ENCODE results near the gene SMIM45.

Gene SMIM45

DNA sequence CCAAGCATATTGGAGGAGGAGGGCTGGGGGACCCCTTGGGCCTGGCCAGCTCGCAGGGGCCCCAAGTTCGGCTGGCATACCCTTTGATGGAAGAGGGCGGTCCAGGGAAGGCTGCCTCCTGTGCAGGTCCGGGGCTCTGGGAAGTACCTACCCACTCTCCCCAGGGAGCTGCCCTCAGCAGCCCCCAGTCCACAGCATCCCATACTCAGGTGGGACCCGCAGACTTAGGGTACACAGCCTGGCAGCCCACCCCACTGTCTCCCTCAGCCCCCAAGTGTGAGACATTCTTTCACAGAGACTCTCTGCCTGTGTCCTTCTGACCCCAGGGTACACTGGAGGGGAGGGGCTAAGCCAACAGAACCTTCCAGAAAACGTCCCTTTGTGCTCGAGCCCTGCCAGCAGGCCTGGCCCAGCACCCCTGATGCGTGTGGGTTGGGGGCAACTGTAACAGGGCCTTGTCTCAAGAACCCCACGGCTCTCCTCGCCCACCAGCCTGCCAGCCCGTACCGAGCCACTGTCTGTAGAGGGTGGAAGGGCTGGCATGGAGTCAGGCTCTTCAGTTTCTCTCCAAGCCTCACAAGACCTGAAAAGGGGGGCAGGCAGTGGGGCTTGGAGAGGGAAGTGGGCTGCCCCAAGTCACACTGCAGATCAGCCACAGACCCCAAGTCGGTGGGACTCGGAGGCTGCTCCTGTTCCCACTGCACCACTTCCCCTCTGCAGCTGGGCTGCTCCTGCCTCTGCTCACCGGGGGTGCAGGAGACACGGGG, 18.4 kb upstream of the SMIM45 start:
- no peak for TF ChIP-seq ZFX (IDR thresholded peaks at IDR 0.05; ENCODE audit: borderline replicate concordance)
- TF ChIP-seq, protein P1, sequence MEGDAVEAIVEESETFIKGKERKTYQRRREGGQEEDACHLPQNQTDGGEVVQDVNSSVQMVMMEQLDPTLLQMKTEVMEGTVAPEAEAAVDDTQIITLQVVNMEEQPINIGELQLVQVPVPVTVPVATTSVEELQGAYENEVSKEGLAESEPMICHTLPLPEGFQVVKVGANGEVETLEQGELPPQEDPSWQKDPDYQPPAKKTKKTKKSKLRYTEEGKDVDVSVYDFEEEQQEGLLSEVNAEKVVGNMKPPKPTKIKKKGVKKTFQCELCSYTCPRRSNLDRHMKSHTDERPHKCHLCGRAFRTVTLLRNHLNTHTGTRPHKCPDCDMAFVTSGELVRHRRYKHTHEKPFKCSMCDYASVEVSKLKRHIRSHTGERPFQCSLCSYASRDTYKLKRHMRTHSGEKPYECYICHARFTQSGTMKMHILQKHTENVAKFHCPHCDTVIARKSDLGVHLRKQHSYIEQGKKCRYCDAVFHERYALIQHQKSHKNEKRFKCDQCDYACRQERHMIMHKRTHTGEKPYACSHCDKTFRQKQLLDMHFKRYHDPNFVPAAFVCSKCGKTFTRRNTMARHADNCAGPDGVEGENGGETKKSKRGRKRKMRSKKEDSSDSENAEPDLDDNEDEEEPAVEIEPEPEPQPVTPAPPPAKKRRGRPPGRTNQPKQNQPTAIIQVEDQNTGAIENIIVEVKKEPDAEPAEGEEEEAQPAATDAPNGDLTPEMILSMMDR (IDR thresholded peaks at IDR 0.05): no peak
- H3K27ac ChIP-seq: no peak overlapping the region

DNA sequence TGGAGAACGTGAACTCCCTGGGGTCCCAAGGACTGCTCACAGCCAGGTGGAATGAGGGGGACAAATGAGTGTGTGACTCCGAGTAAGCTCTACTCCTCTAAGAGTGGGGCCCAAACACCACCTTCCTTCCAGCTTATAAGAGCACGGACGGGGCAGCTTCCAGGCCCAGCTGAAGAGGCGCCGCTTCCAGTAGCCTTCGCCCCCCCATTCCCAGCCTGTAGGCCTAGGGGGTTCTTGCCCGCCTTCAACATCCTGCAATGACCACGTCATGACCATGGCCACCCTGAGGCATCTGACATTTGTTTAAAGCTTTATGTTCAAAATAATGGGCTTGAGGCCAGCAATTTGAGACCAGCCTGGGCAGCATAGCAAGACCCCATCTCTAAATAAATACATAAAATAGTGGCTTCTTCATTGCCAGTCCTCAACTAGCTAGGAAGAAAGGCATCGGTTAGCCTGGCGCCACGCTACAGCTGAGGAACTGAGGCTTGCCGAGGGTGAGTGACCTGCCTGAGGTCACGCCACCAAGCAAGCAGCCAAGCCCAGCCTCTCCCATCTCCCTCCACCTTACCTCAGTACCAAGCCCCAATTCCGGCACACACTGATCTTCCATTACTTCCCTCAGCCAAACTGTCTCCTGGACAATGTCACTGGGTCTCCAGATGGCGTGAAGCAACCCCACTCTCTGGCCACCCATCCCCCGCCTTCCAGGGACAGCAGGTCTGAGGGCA, 17.5 kb upstream of the SMIM45 start:
- no peak overlapping the region for H3K27ac ChIP-seq
- TF ChIP-seq ZFX (IDR thresholded peaks at IDR 0.05; ENCODE audit: borderline replicate concordance): no peak
- TF ChIP-seq, protein P1 (IDR thresholded peaks at IDR 0.05): no peak

DNA sequence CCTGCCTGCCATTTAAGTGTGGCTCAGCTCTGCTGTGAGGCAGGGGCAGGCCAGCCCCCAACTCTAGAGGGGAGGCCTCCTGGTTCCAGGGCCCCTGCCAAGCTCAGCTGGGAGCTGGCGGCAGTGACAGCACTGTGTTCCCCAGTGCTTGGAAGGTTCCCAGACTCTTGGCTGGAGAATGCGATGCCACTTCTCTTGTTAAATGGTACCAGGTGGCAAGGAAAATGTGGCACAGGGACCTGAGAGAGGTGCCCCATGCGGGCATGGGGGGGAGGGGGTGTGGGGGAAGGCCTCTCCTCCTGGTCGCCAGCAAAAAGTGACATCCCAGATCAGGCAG, 17.0 kb upstream of the SMIM45 start:
- H3K27ac ChIP-seq: no peak overlapping the region
- TF ChIP-seq, protein P1 (IDR thresholded peaks at IDR 0.05): no peak
- no peak for TF ChIP-seq ZFX (IDR thresholded peaks at IDR 0.05; ENCODE audit: borderline replicate concordance)

DNA sequence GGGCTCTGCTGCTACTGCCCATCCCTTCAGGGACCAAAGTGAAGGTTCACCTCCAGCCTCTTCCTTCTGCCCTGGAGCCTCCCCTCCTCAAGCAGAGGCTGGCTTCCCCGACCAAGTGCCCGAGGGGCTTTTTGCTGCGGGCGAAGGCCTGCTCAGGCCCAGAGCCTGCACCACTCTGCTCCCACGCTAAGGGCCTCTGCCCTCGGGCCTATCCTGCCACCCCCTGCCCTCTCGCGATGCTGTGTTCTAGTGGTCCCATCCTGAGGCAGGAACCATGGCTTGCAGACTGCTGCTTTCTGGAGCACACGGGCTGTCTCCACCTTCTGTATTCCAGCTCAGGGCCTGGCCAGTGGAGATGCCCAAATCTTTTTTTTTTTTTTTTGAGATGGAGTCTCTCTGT, 16.4 kb upstream of the SMIM45 start:
- H3K27ac ChIP-seq: no peak overlapping the region
- TF ChIP-seq ZFX (IDR thresholded peaks at IDR 0.05; ENCODE audit: borderline replicate concordance): no peak
- TF ChIP-seq, protein P1 (IDR thresholded peaks at IDR 0.05): no peak

DNA sequence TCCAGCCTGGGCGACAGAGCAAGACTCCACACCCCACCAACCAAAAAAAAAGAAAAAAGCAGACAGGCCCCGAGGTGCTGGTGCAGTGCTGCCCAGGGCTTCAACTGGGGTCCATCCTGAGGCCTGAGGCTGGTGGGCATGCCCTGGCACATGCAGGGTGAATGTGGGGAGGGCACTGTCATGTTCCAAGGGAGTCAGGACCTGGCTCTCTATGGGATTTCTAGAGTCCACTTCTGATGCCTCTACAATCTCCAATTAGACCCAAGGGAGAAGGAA, 15.1 kb upstream of the SMIM45 start:
- TF ChIP-seq, protein P1 (IDR thresholded peaks at IDR 0.05): no peak
- no peak for TF ChIP-seq ZFX (IDR thresholded peaks at IDR 0.05; ENCODE audit: borderline replicate concordance)
- no peak overlapping the region for H3K27ac ChIP-seq

DNA sequence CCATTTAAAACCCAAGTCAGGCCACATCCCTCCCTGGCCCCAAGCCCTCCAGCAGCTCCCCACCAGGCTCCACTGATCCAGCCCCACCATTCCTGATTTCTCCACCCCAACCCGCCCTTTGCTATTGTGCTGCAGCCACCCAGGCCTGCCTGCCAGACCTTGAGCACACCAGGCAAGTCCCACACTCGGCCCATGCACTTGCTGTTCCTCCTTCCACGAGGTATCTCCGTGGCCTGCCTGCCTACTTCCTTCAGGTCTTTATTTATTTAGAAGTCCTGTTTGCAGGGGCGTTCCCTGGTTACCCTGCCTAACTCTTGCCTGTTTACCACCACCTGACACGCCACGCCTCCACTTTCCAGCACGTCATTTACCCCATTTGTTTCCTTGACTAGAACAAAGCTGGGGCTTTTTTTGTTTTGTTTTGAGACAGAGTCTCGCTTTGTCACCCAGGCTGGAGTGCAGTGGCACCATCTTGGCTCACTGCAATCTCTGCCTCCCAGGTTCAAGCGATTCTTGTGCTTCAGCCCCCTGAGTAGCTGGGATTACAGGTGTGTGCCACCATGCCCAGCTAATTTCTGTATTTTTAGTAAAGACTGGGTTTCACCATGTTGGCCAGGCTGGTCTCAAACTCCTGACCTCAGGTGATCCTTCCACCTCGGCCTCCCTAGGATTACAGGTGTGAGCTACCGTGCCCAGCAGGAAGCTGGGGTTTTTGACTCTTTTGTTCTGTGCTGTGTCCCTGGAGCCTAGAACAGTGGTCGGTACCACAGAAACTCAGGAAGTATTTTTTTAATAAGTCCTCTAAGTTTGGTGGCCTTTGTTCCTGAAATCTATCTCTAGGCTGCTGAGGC, 11.7 kb upstream of the SMIM45 start:
- no peak for TF ChIP-seq ZFX (IDR thresholded peaks at IDR 0.05; ENCODE audit: borderline replicate concordance)
- TF ChIP-seq, protein P1 (IDR thresholded peaks at IDR 0.05): no peak
- peak overlapping the region; percentile 68 for H3K27ac ChIP-seq

Data from 22Rv1 (cell line).